Trophoblast cell (in vitro differentiated cells and primary cell): Measurements from ENCODE around the gene STAB2.

ENCODE experiments used
- DNase-seq, 2 donors: peaks; one replicate each; pipeline ENCODE4 v3.0.0-alpha.2; 2016
- H2AFZ ChIP-seq: 2 replicates; pipeline ENCODE4 v1.6.1; 2013; ENCODE audit warnings: low read length, moderate library complexity, mild to moderate bottlenecking; ENCODE audit not compliant: insufficient read depth, poor library complexity
- H2AK5ac ChIP-seq: 2 replicates; pipeline ENCODE4 v1.6.1; 2013; ENCODE audit warnings: mild to moderate bottlenecking, low read length
- H2BK120ac ChIP-seq: 2 replicates; pipeline ENCODE4 v1.6.1; 2013; ENCODE audit warnings: low read length, mild to moderate bottlenecking, moderate library complexity; ENCODE audit not compliant: insufficient read depth, poor library complexity
- H2BK12ac ChIP-seq: 2 replicates; pipeline ENCODE4 v1.6.1; 2013; ENCODE audit warnings: mild to moderate bottlenecking, low read length, moderate library complexity
- H2BK5ac ChIP-seq: 2 replicates; pipeline ENCODE4 v1.6.1; 2013; ENCODE audit warnings: low read length, low read depth, moderate library complexity, mild to moderate bottlenecking; ENCODE audit not compliant: poor library complexity
- H3K14ac ChIP-seq: 2 replicates; pipeline ENCODE4 v1.6.1; 2013; ENCODE audit warnings: mild to moderate bottlenecking, low read length
- H3K18ac ChIP-seq: 2 replicates; pipeline ENCODE4 v1.6.1; 2013; ENCODE audit warnings: mild to moderate bottlenecking, low read length
- H3K23ac ChIP-seq: 2 replicates; pipeline ENCODE4 v1.6.1; 2013; ENCODE audit warnings: low read length
- H3K27ac ChIP-seq: 2 replicates; pipeline ENCODE4 v1.5.1; 2013; ENCODE audit warnings: low read depth, mild to moderate bottlenecking, inconsistent platforms, low read length, moderate library complexity
- H3K27me3 ChIP-seq: 2 replicates; pipeline ENCODE4 v1.6.1; 2013; ENCODE audit warnings: inconsistent platforms, mild to moderate bottlenecking, low read length, moderate library complexity; ENCODE audit not compliant: insufficient read depth
- H3K36me3 ChIP-seq, 2 experiments: 1 replicate in 1 of 2; 2 replicates in 1 of 2; pipeline ENCODE4 v1.6.1; 2013; ENCODE audit warnings: low read length in 2 of 2, mild to moderate bottlenecking in 2 of 2, moderate library complexity in 1 of 2; ENCODE audit not compliant: insufficient read depth in 2 of 2, control insufficient read depth in 1 of 2
- H3K4ac ChIP-seq: 2 replicates; pipeline ENCODE4 v1.6.1; 2013; ENCODE audit warnings: low read depth, mild to moderate bottlenecking, low read length, moderate library complexity
- H3K4me1 ChIP-seq, 2 experiments: 1 replicate in 1 of 2; 2 replicates in 1 of 2; pipeline ENCODE4 v1.6.1; 2013; ENCODE audit warnings: low read length in 2 of 2, mild to moderate bottlenecking in 2 of 2, moderate library complexity in 1 of 2; ENCODE audit not compliant: insufficient read depth in 2 of 2, control insufficient read depth in 1 of 2
- H3K4me2 ChIP-seq: 2 replicates; pipeline ENCODE4 v1.6.1; 2013; ENCODE audit warnings: inconsistent platforms, mild to moderate bottlenecking, low read length, moderate library complexity
- H3K4me3 ChIP-seq: 2 replicates; pipeline ENCODE4 v1.5.1; 2013; ENCODE audit warnings: mild to moderate bottlenecking, low read depth, low read length, inconsistent platforms
- H3K79me1 ChIP-seq: one replicate; pipeline ENCODE4 v1.6.1; 2013; ENCODE audit warnings: low read length
- H3K79me2 ChIP-seq: 2 replicates; pipeline ENCODE4 v1.6.1; 2013; ENCODE audit warnings: low read length, mild to moderate bottlenecking; ENCODE audit not compliant: control insufficient read depth, insufficient read depth, poor library complexity
- H3K9ac ChIP-seq: 2 replicates; pipeline ENCODE4 v1.6.1; 2013; ENCODE audit warnings: mild to moderate bottlenecking, low read length
- H3K9me3 ChIP-seq: 2 replicates; pipeline ENCODE4 v1.6.1; 2013; ENCODE audit warnings: low read depth, mild to moderate bottlenecking, control low read depth, inconsistent platforms, low read length; ENCODE audit not compliant: insufficient read depth
- H4K12ac ChIP-seq: 2 replicates; pipeline ENCODE4 v1.6.1; 2013; ENCODE audit warnings: low read depth, mild to moderate bottlenecking, low read length, moderate library complexity
- H4K8ac ChIP-seq: 2 replicates; pipeline ENCODE4 v1.6.1; 2013; ENCODE audit warnings: low read depth, mild to moderate bottlenecking, low read length, moderate library complexity
- H4K91ac ChIP-seq: one replicate; pipeline ENCODE4 v1.6.1; 2013; ENCODE audit warnings: low read depth, mild to moderate bottlenecking, low read length, moderate library complexity
- WGBS: extraction: QIAGEN DNeasy Blood & Tissue Kit; methylation state at CpG from one replicate; pipeline ENCODE4 v1.1.7; 2013; ENCODE audit warnings: missing lambda C conversion rate; ENCODE audit not compliant: insufficient read length, insufficient coverage; ENCODE audit errors: extremely low coverage; 5-methylcytosine and 5-hydroxymethylcytosine counted together

STAB2 gene

GRCh38 chr12:103731539-103731938 is 144.5 kb downstream of the STAB2 start:
- Histone ChIP-seq H2BK120ac (no peak overlapping the region), H4K8ac (no peak overlapping the region), H2BK12ac (no peak overlapping the region), H3K18ac (no peak overlapping the region), H3K27me3 (no peaks in the 10 kb centered on the region), H2BK5ac (no peak overlapping the region), H3K9ac (no peak overlapping the region), H3K4me2 (no peak overlapping the region), H3K36me3 (no peaks in the 10 kb centered on the region), H3K23ac (no peak overlapping the region), H4K91ac (no peak overlapping the region), H4K12ac (no peak overlapping the region), H3K4me3 (no peak overlapping the region), H3K4me1 (no peaks in the 10 kb centered on the region), H3K14ac (no peak overlapping the region), H3K79me1 (no peaks in the 10 kb centered on the region), H3K79me2 (no peaks in the 10 kb centered on the region), H2AK5ac (no peak overlapping the region), H3K4ac (no peak overlapping the region), H2AFZ (no peak overlapping the region), H3K9me3 (peaks cover 2% of the 10 kb centered on the region), H3K27ac (no peak overlapping the region)
- DNase-seq, result no peak
- WGBS, result no CpG with 5 or more reads among the region's 1 CpG

DNA sequence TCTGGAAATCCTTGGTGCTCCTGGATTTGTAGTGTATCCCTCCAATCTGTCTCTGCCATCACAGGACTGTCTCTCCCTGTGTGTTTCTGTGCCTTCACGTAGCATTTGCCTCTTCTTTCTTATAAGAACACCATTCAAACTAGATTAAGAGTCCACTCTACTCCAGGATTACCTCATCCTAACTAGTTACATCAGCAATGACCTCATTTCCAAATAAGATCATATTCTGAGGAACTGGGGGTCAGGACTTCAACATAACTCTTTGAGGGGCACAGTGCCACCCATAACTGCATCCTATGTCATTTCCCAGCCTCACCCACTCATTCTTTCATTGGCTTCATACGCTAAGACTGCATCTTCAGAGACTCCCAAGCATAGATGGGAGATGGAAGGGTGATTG is 147.8 kb downstream of the STAB2 start:
- no peak overlapping the region for H4K8ac ChIP-seq
- H2AK5ac ChIP-seq, result no peak overlapping the region
- H3K18ac ChIP-seq, result no peak overlapping the region
- H3K27me3 ChIP-seq, result no peaks in the 10 kb centered on the region
- no peaks in the 10 kb centered on the region for H3K79me1 ChIP-seq
- WGBS, result no CpG with 5 or more reads among the region's 2 CpGs
- H3K9ac ChIP-seq, result no peak overlapping the region
- no peaks in the 10 kb centered on the region for H3K4me1 ChIP-seq
- no peak overlapping the region for H4K12ac ChIP-seq
- no peak overlapping the region for H3K23ac ChIP-seq
- H2BK120ac ChIP-seq, result no peak overlapping the region
- H4K91ac ChIP-seq, result no peak overlapping the region
- H3K4me3 ChIP-seq, result no peak overlapping the region
- H3K79me2 ChIP-seq, result no peaks in the 10 kb centered on the region
- no peak overlapping the region for H2BK12ac ChIP-seq
- H3K4ac ChIP-seq, result no peak overlapping the region
- peaks cover 3% of the 10 kb centered on the region for H3K9me3 ChIP-seq
- no peak overlapping the region for H2BK5ac ChIP-seq
- DNase-seq, result no peak
- H3K27ac ChIP-seq, result no peak overlapping the region
- H3K4me2 ChIP-seq, result no peak overlapping the region
- H3K14ac ChIP-seq, result no peak overlapping the region
- no peak overlapping the region for H2AFZ ChIP-seq
- H3K36me3 ChIP-seq, result no peaks in the 10 kb centered on the region

DNA sequence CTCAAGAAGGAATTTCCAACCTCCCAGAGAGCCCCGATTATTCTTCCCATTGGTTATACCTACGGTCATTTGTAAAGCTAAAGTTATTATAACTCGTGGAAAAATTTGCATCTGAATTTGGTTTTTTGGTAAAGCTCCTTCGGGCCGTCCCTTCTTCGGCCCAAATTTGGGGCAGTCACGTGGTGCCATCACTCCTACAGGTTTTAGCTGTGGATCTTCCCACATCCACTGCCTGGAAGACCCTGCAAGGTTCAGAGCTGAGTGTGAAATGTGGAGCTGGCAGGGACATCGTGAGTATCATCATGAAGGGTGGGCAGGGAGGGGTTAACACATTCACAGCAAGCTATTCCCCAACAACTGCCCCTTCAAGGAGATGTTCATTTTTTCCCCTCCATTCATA is 148.2 kb downstream of the STAB2 start:
- Histone ChIP-seq H2AK5ac (no peak overlapping the region), H3K79me1 (no peaks in the 10 kb centered on the region), H4K8ac (no peak overlapping the region), H3K4me2 (no peak overlapping the region), H3K9me3 (peaks cover 3% of the 10 kb centered on the region), H4K91ac (no peak overlapping the region), H2BK120ac (no peak overlapping the region), H3K4me3 (no peak overlapping the region), H4K12ac (no peak overlapping the region), H3K23ac (no peak overlapping the region), H3K36me3 (no peaks in the 10 kb centered on the region), H2BK12ac (no peak overlapping the region), H3K4me1 (no peaks in the 10 kb centered on the region), H2BK5ac (no peak overlapping the region), H3K27me3 (no peaks in the 10 kb centered on the region), H2AFZ (no peak overlapping the region), H3K79me2 (no peaks in the 10 kb centered on the region), H3K14ac (no peak overlapping the region), H3K27ac (no peak overlapping the region), H3K9ac (no peak overlapping the region), H3K18ac (no peak overlapping the region), H3K4ac (no peak overlapping the region)
- no peak for DNase-seq
- WGBS, result no CpG with 5 or more reads among the region's 8 CpGs

DNA sequence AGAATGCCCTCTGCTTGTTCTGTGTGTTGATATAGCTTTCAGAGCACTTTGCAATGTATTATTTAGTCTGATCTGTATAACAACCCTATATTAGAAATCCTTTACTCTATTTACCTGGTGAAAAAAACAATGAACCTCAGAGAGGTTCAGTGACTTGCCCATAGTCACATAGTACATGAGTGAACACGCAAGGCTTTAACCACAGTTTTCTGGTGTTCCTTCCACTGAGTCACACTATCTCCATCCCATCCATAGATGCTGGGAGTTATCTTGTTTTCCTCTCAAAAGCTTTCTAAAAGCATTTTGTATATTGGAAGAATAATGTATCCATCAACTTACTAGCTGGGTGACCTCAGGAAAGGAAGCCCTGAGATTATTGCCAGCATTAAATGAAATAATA is 149.5 kb downstream of the STAB2 start:
- no peak overlapping the region for H2AFZ ChIP-seq
- peaks cover 1% of the 10 kb centered on the region for H3K9me3 ChIP-seq
- no peak overlapping the region for H4K8ac ChIP-seq
- no peak overlapping the region for H3K14ac ChIP-seq
- WGBS, result no CpG with 5 or more reads among the region's 1 CpG
- H3K9ac ChIP-seq, result no peak overlapping the region
- no peak overlapping the region for H4K12ac ChIP-seq
- no peaks in the 10 kb centered on the region for H3K27me3 ChIP-seq
- no peak overlapping the region for H2BK12ac ChIP-seq
- H3K79me1 ChIP-seq, result no peaks in the 10 kb centered on the region
- no peak overlapping the region for H3K27ac ChIP-seq
- no peak overlapping the region for H3K4ac ChIP-seq
- H4K91ac ChIP-seq, result no peak overlapping the region
- H3K4me3 ChIP-seq, result no peak overlapping the region
- DNase-seq, result no peak
- H2AK5ac ChIP-seq, result no peak overlapping the region
- H3K36me3 ChIP-seq, result no peaks in the 10 kb centered on the region
- no peak overlapping the region for H2BK120ac ChIP-seq
- no peaks in the 10 kb centered on the region for H3K79me2 ChIP-seq
- no peak overlapping the region for H3K4me2 ChIP-seq
- H3K18ac ChIP-seq, result no peak overlapping the region
- H2BK5ac ChIP-seq, result no peak overlapping the region
- no peak overlapping the region for H3K23ac ChIP-seq
- H3K4me1 ChIP-seq, result no peaks in the 10 kb centered on the region
